ENCODE data around the gene PAIP2. TPM values are rescaled to one million over a fixed set of nuclear protein-coding genes. Genes with fewer than 3 reads are reported as not detected.

Gene PAIP2
- total and polyA plus RNA-seq, 2 of the 4 experiments (the other 2 are of a cell fraction), result 41.9 to 59.5 TPM

DNA sequence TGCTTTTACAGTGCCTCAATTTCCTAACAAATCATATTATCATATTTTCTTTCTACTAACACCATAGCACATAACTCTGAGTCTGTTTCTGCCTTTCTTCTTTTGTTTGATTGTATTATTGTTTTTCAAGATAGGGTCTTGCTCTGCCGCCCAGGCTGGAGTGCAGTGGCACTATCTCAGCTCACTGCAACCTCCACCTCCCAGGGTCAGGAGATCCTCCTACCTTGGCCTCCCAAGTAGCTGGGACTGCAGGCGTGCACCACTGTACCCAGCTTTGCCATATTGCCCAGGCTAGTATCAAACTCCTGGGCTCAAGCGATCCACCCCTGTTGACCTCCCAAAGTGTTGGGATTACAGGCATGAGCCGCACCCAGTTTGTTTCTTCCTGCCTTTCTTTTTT lies 18.7 kb downstream of the PAIP2 start:
- Histone ChIP-seq H3K4ac (ENCODE audit: low read depth, low read length) (no peak overlapping the region), H3K36me3 (ENCODE audit: control insufficient read depth, insufficient read depth, low read length) (peaks cover 12% of the 10 kb centered on the region), H4K5ac (ENCODE audit: low read depth, low read length) (no peak overlapping the region), H2AFZ (replicated peaks; ENCODE audit: low read length, poor library complexity) (no peak overlapping the region), H2BK20ac (ENCODE audit: low read depth, low read length) (no peak overlapping the region), H3K4me3 (ENCODE audit: insufficient read depth, low read depth, low read length) (no peak overlapping the region), H3K9ac (ENCODE audit: low read depth, low read length) (no peak overlapping the region), H2BK120ac (ENCODE audit: low read depth, low read length) (no peak overlapping the region), H3K9me3 (ENCODE audit: control insufficient read depth, insufficient read depth, low read length) (no peaks in the 10 kb centered on the region), H2AK5ac (ENCODE audit: low read depth, low read length) (no peak overlapping the region), H2BK5ac (ENCODE audit: low read depth, low read length, poor library complexity, severe bottlenecking) (no peak overlapping the region), H3K27ac (ENCODE audit: insufficient read depth, low read length) (no peak overlapping the region), H2AK9ac (replicated peaks; ENCODE audit: low read depth, low read length, poor library complexity) (no peak overlapping the region), H3K56ac (ENCODE audit: extremely low read depth, insufficient read depth, low read length) (no peak overlapping the region), H3K4me2 (ENCODE audit: low read depth, low read length) (no peak overlapping the region), H2BK15ac (ENCODE audit: low read depth, low read length) (no peak overlapping the region), H3K9me1 (ENCODE audit: insufficient read depth, low read length) (peaks cover 5% of the 10 kb centered on the region), H4K20me1 (ENCODE audit: insufficient read depth, low read length) (peaks cover 71% of the 10 kb centered on the region), H4K91ac (ENCODE audit: insufficient read depth, low read depth, low read length) (no peak overlapping the region), H3K79me1 (ENCODE audit: low read depth in 1 of 2, low read length in 2 of 2) (peaks cover 14 to 79% of the 10 kb centered on the region in 2 experiments), H3K27me3 (ENCODE audit: control insufficient read depth, insufficient read depth, low read length) (no peaks in the 10 kb centered on the region), H3K18ac (ENCODE audit: low read depth, low read length) (no peak overlapping the region), H3K4me1 (ENCODE audit: control insufficient read depth, insufficient read depth, low read length) (peaks cover 2% of the 10 kb centered on the region; the same call in 1 of the 2 replicates), H3K14ac (replicated peaks; ENCODE audit: low read depth, low read length) (no peak overlapping the region), H4K8ac (ENCODE audit: low read depth in 2 of 2, low read length in 2 of 2) (no peak overlapping the region), H3K23ac (ENCODE audit: low read depth, low read length) (no peak overlapping the region)
- no peak for DNase-seq
- in situ Hi-C loops (cut with MboI; ENCODE audit: low sequenced_read_pairs) (no loop called here), dilution Hi-C loops (cut with HindIII; ENCODE audit: low sequenced_read_pairs, unreplicated experiment) (no loop called here), intact Hi-C loops (cut with micrococcal nuclease) (no loop called here)
- ChIA-PET POLR2A (ENCODE audit: unreplicated experiment) (no interaction called here), CTCF (no interaction called here)
- BruUV-seq (replicated peaks), result no TSS peak
- TF ChIP-seq MAFK (IDR thresholded peaks at IDR 0.05; ENCODE audit: low read depth, low read length) (no peak), MXI1 (IDR thresholded peaks at IDR 0.05; ENCODE audit: borderline replicate concordance, low read depth, low read length) (no peak), RFX5 (IDR thresholded peaks at IDR 0.05; ENCODE audit: low read depth, low read length) (no peak), RCOR1 (IDR thresholded peaks at IDR 0.05; ENCODE audit: insufficient replicate concordance, low read length) (no peak), ELK1 (IDR thresholded peaks at IDR 0.05; ENCODE audit: borderline replicate concordance, low read depth, low read length) (no peak), CHD1 (IDR thresholded peaks at IDR 0.05; ENCODE audit: low read depth, low read length) (no peak), RAD21 (IDR thresholded peaks at IDR 0.05; ENCODE audit: low read length) (no peak)
- TF ChIP-seq, protein P1, sequence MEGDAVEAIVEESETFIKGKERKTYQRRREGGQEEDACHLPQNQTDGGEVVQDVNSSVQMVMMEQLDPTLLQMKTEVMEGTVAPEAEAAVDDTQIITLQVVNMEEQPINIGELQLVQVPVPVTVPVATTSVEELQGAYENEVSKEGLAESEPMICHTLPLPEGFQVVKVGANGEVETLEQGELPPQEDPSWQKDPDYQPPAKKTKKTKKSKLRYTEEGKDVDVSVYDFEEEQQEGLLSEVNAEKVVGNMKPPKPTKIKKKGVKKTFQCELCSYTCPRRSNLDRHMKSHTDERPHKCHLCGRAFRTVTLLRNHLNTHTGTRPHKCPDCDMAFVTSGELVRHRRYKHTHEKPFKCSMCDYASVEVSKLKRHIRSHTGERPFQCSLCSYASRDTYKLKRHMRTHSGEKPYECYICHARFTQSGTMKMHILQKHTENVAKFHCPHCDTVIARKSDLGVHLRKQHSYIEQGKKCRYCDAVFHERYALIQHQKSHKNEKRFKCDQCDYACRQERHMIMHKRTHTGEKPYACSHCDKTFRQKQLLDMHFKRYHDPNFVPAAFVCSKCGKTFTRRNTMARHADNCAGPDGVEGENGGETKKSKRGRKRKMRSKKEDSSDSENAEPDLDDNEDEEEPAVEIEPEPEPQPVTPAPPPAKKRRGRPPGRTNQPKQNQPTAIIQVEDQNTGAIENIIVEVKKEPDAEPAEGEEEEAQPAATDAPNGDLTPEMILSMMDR (conservative IDR thresholded peaks at IDR 0.05; ENCODE audit: low read depth, low read length), result no peak
- no CpG with 5 or more reads among the region's 4 CpGs for WGBS, 2 experiments (ENCODE audit: extremely low coverage in 2 of 2, insufficient read length in 1 of 2)
- ATAC-seq (ENCODE audit: low read depth), result no peak

Measured in IMR-90 (cell line).